HepG2 (cell line): ENCODE measurements around the gene TUBB. TPM values are rescaled to one million over a fixed set of nuclear protein-coding genes. Genes with fewer than 3 reads are reported as not detected.

Experiments used
- GATA4 ChIP-seq: sonication (generic); IDR thresholded peaks from 2 replicates; pipeline ENCODE4 v1.6.1; 2016; ENCODE audit warnings: antibody characterized with exemption, low read depth, borderline replicate concordance
- HDAC1 ChIP-seq: sonication (generic); formaldehyde crosslinking; IDR thresholded peaks from 2 replicates; pipeline ENCODE4 v1.5.1; 2020; ENCODE audit warnings: mild to moderate bottlenecking, missing genetic modification reagents
- HIVEP1 ChIP-seq: sonication (generic); formaldehyde crosslinking; IDR thresholded peaks from 2 replicates; pipeline ENCODE4 v1.4.0; 2020; ENCODE audit warnings: mild to moderate bottlenecking, missing genetic modification reagents
- KAT8 ChIP-seq: IDR thresholded peaks from 2 replicates; pipeline ENCODE4 v1.6.1; 2016; ENCODE audit warnings: missing genetic modification reagents, missing compliant biosample characterization
- NFE2L2 ChIP-seq: fragments of 150-350 bp; IDR thresholded peaks from 2 replicates; pipeline ENCODE4 v1.6.1; 2014; ENCODE audit warnings: low read length
- NR3C1 ChIP-seq: sonication (generic); formaldehyde crosslinking; IDR thresholded peaks from 2 replicates; pipeline ENCODE4 v1.4.0; 2020; ENCODE audit warnings: missing genetic modification reagents
- TAF1 ChIP-seq: sonication (generic); formaldehyde crosslinking; IDR thresholded peaks from 2 replicates; pipeline ENCODE4 v1.4.0; 2020; ENCODE audit warnings: missing genetic modification reagents
- ZNF143 ChIP-seq: sonication (generic); formaldehyde crosslinking; IDR thresholded peaks from 2 replicates; pipeline ENCODE4 v1.4.0; 2020; ENCODE audit warnings: missing genetic modification reagents
- ZNF251 ChIP-seq: sonication (generic); formaldehyde crosslinking; IDR thresholded peaks from 2 replicates; pipeline ENCODE4 v1.9.0; 2021; ENCODE audit warnings: mild to moderate bottlenecking, missing genetic modification reagents
- ZNF331 ChIP-seq: sonication (generic); formaldehyde crosslinking; IDR thresholded peaks from 2 replicates; pipeline ENCODE4 v1.4.0; 2020; ENCODE audit warnings: missing genetic modification reagents
- ZNF775 ChIP-seq: sonication (generic); formaldehyde crosslinking; IDR thresholded peaks from 2 replicates; pipeline ENCODE4 v1.4.0; 2020; ENCODE audit warnings: missing genetic modification reagents, mild to moderate bottlenecking, moderate library complexity, borderline replicate concordance
- polyA plus RNA-seq, 8 experiments: library from polyadenylated mRNA; depleted of rRNA in 3 of 8; stranded (reverse) in 7 of 8; unstranded in 1 of 8; fragments of >200 nt; fragmentation: Illumina TruSeq in 4 of 8; extraction: Trizol in 4 of 8; gene quantifications; 2 replicates each; pipeline versions ENCODE4 v1.2.1 to v1.2.3, GENCODE V29; 2011 to 2016; ENCODE audit warnings: low read depth in 4 of 8, missing spikeins in 1 of 8, mixed read lengths in 1 of 8; ENCODE audit not compliant: insufficient read depth in 1 of 8
- total RNA-seq, 5 experiments: library from RNA; depleted of rRNA; stranded (reverse); fragments of >200 nt; fragmentation: Illumina TruSeq; extraction: Trizol; gene quantifications; 2 replicates each; pipeline ENCODE4 v1.2.3, GENCODE V29; 2016; ENCODE audit warnings: low read depth in 1 of 5
- TF ChIP-seq, protein P1 (sequence below): sonication (generic); formaldehyde crosslinking; conservative IDR thresholded peaks from 2 replicates; pipeline ENCODE4 v1.8.0; 2022; ENCODE audit warnings: missing genetic modification reagents
- TF ChIP-seq, protein P2 (sequence below): sonication (generic); formaldehyde crosslinking; IDR thresholded peaks from 2 replicates; pipeline ENCODE4 v1.4.0; 2020; ENCODE audit warnings: low read depth, mild to moderate bottlenecking, missing genetic modification reagents
- TF ChIP-seq, protein P3 (sequence below): sonication (generic); formaldehyde crosslinking; IDR thresholded peaks from 2 replicates; pipeline ENCODE4 v1.5.0; 2020; ENCODE audit warnings: mild to moderate bottlenecking, missing genetic modification reagents
- TF ChIP-seq, protein P4 (sequence below): sonication (generic); formaldehyde crosslinking; IDR thresholded peaks from 2 replicates; pipeline ENCODE4 v1.9.0; 2021; ENCODE audit warnings: missing genetic modification reagents, borderline replicate concordance
- TF ChIP-seq, protein P5 (sequence below): sonication (generic); formaldehyde crosslinking; IDR thresholded peaks from 2 replicates; pipeline ENCODE4 v1.9.0; 2021; ENCODE audit warnings: mild to moderate bottlenecking, missing genetic modification reagents

TUBB gene
- total and polyA plus RNA-seq, 2 of the 13 experiments (the other 11 are each of a cell fraction or from before 2014, with no cell fraction given) = 911 to 1,163 TPM

DNA sequence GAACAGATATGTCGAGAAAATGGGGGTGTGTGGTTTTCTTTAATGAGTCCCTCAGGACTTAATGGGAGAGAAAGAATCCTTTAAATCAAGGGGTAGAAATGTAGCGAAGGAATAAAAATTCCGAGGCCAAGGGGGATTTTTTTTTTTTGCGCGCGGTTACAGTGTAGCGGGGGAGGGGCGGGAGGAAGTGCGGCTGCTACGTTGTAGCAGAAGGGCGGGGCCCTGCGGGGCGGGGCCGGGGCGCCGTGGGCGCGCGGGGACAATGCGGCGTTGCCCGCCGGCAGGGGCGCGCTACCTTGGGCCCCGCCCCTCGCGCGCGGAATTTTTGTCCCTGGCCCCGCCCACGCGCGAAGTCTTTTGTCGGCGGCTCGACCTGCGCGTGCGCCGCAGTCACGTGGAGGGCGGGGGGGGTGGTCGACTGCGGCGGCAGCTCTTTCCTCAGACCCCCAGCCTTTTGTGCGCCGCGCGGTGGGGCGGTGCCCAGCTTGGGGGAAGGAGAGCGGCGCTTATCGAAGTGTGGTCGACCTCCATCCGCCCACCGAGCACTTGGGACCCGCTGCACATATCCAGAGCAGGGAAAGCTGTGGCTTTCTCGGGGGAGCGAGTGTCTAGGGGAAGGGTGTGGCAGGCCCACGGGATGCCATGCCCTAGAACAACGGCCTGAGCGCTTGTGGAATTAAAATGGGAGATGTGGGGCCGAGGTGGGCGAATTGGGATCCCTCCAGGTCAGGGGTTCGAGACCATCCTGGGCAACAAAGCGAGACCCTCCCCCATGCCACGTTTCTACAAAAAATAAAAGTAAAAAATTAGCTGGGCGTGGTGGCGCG lies 1.3 kb downstream of the TUBB start (continued):
- TF ChIP-seq, protein P1, sequence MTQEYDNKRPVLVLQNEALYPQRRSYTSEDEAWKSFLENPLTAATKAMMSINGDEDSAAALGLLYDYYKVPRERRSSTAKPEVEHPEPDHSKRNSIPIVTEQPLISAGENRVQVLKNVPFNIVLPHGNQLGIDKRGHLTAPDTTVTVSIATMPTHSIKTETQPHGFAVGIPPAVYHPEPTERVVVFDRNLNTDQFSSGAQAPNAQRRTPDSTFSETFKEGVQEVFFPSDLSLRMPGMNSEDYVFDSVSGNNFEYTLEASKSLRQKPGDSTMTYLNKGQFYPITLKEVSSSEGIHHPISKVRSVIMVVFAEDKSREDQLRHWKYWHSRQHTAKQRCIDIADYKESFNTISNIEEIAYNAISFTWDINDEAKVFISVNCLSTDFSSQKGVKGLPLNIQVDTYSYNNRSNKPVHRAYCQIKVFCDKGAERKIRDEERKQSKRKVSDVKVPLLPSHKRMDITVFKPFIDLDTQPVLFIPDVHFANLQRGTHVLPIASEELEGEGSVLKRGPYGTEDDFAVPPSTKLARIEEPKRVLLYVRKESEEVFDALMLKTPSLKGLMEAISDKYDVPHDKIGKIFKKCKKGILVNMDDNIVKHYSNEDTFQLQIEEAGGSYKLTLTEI (CRISPR knock-in tag) = no peak
- TF ChIP-seq, protein P2, sequence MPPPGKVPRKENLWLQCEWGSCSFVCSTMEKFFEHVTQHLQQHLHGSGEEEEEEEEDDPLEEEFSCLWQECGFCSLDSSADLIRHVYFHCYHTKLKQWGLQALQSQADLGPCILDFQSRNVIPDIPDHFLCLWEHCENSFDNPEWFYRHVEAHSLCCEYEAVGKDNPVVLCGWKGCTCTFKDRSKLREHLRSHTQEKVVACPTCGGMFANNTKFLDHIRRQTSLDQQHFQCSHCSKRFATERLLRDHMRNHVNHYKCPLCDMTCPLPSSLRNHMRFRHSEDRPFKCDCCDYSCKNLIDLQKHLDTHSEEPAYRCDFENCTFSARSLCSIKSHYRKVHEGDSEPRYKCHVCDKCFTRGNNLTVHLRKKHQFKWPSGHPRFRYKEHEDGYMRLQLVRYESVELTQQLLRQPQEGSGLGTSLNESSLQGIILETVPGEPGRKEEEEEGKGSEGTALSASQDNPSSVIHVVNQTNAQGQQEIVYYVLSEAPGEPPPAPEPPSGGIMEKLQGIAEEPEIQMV = no peak
- TF ChIP-seq TAF1 (CRISPR knock-in tag) (peak; percentile 67), ZNF143 (0 out of 2 replicates have a peak, but pooled peaks have one; percentile 40), NR3C1 (CRISPR knock-in tag) (no peak), NFE2L2 (no peak), GATA4 (no peak), HIVEP1 (CRISPR knock-in tag) (peak; percentile 79), HDAC1 (CRISPR knock-in tag) (peak; percentile 78), ZNF251 (CRISPR knock-in tag) (no peak), ZNF775 (CRISPR knock-in tag) (no peak), ZNF331 (peak; percentile 57; the same call in 1 of the 2 replicates), KAT8 (CRISPR knock-in tag) (peak; percentile 66)
- TF ChIP-seq, protein P3, sequence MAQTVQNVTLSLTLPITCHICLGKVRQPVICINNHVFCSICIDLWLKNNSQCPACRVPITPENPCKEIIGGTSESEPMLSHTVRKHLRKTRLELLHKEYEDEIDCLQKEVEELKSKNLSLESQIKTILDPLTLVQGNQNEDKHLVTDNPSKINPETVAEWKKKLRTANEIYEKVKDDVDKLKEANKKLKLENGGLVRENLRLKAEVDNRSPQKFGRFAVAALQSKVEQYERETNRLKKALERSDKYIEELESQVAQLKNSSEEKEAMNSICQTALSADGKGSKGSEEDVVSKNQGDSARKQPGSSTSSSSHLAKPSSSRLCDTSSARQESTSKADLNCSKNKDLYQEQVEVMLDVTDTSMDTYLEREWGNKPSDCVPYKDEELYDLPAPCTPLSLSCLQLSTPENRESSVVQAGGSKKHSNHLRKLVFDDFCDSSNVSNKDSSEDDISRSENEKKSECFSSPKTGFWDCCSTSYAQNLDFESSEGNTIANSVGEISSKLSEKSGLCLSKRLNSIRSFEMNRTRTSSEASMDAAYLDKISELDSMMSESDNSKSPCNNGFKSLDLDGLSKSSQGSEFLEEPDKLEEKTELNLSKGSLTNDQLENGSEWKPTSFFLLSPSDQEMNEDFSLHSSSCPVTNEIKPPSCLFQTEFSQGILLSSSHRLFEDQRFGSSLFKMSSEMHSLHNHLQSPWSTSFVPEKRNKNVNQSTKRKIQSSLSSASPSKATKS (CRISPR knock-in tag) = no peak
- TF ChIP-seq, protein P4, sequence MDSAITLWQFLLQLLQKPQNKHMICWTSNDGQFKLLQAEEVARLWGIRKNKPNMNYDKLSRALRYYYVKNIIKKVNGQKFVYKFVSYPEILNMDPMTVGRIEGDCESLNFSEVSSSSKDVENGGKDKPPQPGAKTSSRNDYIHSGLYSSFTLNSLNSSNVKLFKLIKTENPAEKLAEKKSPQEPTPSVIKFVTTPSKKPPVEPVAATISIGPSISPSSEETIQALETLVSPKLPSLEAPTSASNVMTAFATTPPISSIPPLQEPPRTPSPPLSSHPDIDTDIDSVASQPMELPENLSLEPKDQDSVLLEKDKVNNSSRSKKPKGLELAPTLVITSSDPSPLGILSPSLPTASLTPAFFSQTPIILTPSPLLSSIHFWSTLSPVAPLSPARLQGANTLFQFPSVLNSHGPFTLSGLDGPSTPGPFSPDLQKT = no peak
- TF ChIP-seq, protein P5, sequence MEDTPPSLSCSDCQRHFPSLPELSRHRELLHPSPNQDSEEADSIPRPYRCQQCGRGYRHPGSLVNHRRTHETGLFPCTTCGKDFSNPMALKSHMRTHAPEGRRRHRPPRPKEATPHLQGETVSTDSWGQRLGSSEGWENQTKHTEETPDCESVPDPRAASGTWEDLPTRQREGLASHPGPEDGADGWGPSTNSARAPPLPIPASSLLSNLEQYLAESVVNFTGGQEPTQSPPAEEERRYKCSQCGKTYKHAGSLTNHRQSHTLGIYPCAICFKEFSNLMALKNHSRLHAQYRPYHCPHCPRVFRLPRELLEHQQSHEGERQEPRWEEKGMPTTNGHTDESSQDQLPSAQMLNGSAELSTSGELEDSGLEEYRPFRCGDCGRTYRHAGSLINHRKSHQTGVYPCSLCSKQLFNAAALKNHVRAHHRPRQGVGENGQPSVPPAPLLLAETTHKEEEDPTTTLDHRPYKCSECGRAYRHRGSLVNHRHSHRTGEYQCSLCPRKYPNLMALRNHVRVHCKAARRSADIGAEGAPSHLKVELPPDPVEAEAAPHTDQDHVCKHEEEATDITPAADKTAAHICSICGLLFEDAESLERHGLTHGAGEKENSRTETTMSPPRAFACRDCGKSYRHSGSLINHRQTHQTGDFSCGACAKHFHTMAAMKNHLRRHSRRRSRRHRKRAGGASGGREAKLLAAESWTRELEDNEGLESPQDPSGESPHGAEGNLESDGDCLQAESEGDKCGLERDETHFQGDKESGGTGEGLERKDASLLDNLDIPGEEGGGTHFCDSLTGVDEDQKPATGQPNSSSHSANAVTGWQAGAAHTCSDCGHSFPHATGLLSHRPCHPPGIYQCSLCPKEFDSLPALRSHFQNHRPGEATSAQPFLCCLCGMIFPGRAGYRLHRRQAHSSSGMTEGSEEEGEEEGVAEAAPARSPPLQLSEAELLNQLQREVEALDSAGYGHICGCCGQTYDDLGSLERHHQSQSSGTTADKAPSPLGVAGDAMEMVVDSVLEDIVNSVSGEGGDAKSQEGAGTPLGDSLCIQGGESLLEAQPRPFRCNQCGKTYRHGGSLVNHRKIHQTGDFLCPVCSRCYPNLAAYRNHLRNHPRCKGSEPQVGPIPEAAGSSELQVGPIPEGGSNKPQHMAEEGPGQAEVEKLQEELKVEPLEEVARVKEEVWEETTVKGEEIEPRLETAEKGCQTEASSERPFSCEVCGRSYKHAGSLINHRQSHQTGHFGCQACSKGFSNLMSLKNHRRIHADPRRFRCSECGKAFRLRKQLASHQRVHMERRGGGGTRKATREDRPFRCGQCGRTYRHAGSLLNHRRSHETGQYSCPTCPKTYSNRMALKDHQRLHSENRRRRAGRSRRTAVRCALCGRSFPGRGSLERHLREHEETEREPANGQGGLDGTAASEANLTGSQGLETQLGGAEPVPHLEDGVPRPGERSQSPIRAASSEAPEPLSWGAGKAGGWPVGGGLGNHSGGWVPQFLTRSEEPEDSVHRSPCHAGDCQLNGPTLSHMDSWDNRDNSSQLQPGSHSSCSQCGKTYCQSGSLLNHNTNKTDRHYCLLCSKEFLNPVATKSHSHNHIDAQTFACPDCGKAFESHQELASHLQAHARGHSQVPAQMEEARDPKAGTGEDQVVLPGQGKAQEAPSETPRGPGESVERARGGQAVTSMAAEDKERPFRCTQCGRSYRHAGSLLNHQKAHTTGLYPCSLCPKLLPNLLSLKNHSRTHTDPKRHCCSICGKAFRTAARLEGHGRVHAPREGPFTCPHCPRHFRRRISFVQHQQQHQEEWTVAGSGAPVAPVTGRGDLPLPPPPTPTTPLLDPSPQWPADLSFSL (CRISPR knock-in tag) = no peak
